HEK293 (cell line): ENCODE results near the gene MTARC2.

Experiments
- CTCF ChIA-PET: fragments of 350-600 bp; formaldehyde crosslinking; extraction: SDS; loops from one replicate; lab custom pipeline; 2021; ENCODE audit warnings: antibody characterized with exemption; lab: Yijun Ruan, JAX
- POLR2A ChIA-PET: fragments of 300-600 bp; formaldehyde crosslinking; extraction: SDS; loops from one replicate; lab custom pipeline; 2020; ENCODE audit warnings: antibody characterized with exemption, inconsistent platforms; lab: Yijun Ruan, JAX
- H3K27ac ChIP-seq: fragments of 200-500 bp; sonication (Bioruptor generic); 2 replicates; pipeline ENCODE4 v1.5.1; 2014; ENCODE audit warnings: low read depth, low read length, control low read depth, inconsistent platforms; ENCODE audit errors: extremely low read depth
- H3K36me3 ChIP-seq, 2 experiments: fragments of 200-500 bp in 1 of 2; sonication (Bioruptor generic) in 1 of 2; 1 replicate in 1 of 2; 2 replicates in 1 of 2; pipeline ENCODE4 v1.5.1; 2014 to 2017; ENCODE audit warnings: inconsistent platforms in 2 of 2, low read length in 2 of 2; ENCODE audit not compliant: control insufficient read depth in 2 of 2, insufficient read depth in 1 of 2
- H3K4me1 ChIP-seq: fragments of 200-500 bp; sonication (Bioruptor generic); 2 replicates; pipeline ENCODE4 v1.5.1; 2014; ENCODE audit warnings: mild to moderate bottlenecking, low read length, inconsistent platforms; ENCODE audit not compliant: control insufficient read depth, insufficient read depth
- H3K4me3 ChIP-seq: 2 replicates; pipeline ENCODE4 v1.5.1; 2011; ENCODE audit warnings: low read depth, mild to moderate bottlenecking, control low read depth, low read length, moderate library complexity
- H3K9me3 ChIP-seq: fragments of 200-500 bp; sonication (Bioruptor generic); 2 replicates; pipeline ENCODE4 v1.5.1; 2014; ENCODE audit warnings: low read depth, low read length, inconsistent platforms; ENCODE audit not compliant: control insufficient read depth, insufficient read depth
- BCL11B ChIP-seq: fragments of 450-650 bp; formaldehyde crosslinking; IDR thresholded peaks from 2 replicates; pipeline ENCODE4 v1.5.1; 2016; ENCODE audit warnings: low read depth, missing biosample characterization, missing genetic modification characterization
- GLI2 ChIP-seq: fragments of 450-650 bp; formaldehyde crosslinking; IDR thresholded peaks from 2 replicates; pipeline ENCODE4; 2017; ENCODE audit warnings: missing biosample characterization, missing genetic modification characterization, low read depth, borderline replicate concordance
- GLIS2 ChIP-seq: fragments of 450-650 bp; formaldehyde crosslinking; IDR thresholded peaks from 2 replicates; pipeline ENCODE4 v1.5.1; 2016; ENCODE audit warnings: missing biosample characterization, missing genetic modification characterization
- HOXA7 ChIP-seq: sonication (generic); formaldehyde crosslinking; IDR thresholded peaks from 2 replicates; pipeline ENCODE4 v1.8.1; 2022; ENCODE audit warnings: missing genetic modification reagents, borderline replicate concordance
- KLF7 ChIP-seq: fragments of 450-650 bp; formaldehyde crosslinking; IDR thresholded peaks from 2 replicates; pipeline ENCODE4 v1.5.1; 2016; ENCODE audit warnings: missing biosample characterization, missing genetic modification characterization, borderline replicate concordance
- KLF8 ChIP-seq: fragments of 450-650 bp; formaldehyde crosslinking; IDR thresholded peaks from 2 replicates; pipeline ENCODE4 v1.5.1; 2016; ENCODE audit warnings: missing biosample characterization, missing genetic modification characterization
- PRDM4 ChIP-seq: fragments of 450-650 bp; formaldehyde crosslinking; IDR thresholded peaks from 2 replicates; pipeline ENCODE4 v1.5.1; 2017; ENCODE audit warnings: missing biosample characterization, missing genetic modification characterization
- SCRT1 ChIP-seq: fragments of 450-650 bp; formaldehyde crosslinking; IDR thresholded peaks from 2 replicates; pipeline ENCODE4 v1.5.1; 2016; ENCODE audit warnings: missing biosample characterization, missing genetic modification characterization, borderline replicate concordance
- SCRT2 ChIP-seq: fragments of 450-650 bp; formaldehyde crosslinking; IDR thresholded peaks from 2 replicates; pipeline ENCODE4 v1.5.1; 2016; ENCODE audit warnings: missing biosample characterization, missing genetic modification characterization
- TRIM28 ChIP-seq: IDR thresholded peaks from 2 replicates; pipeline ENCODE4 v1.6.1; 2011; ENCODE audit warnings: low read length, control low read depth, borderline replicate concordance
- TSHZ1 ChIP-seq: fragments of 450-650 bp; formaldehyde crosslinking; IDR thresholded peaks from 2 replicates; pipeline ENCODE4 v1.5.1; 2016; ENCODE audit warnings: missing biosample characterization, missing genetic modification characterization, borderline replicate concordance
- ZBTB21 ChIP-seq: fragments of 450-650 bp; formaldehyde crosslinking; IDR thresholded peaks from 2 replicates; pipeline ENCODE4 v1.5.1; 2017; ENCODE audit warnings: missing biosample characterization, missing genetic modification characterization
- ZBTB26 ChIP-seq: fragments of 450-650 bp; formaldehyde crosslinking; optimal IDR thresholded peaks from 2 replicates; pipeline ENCODE3; 2016; ENCODE audit warnings: missing biosample characterization, mild to moderate bottlenecking, missing genetic modification characterization
- ZBTB8A ChIP-seq: fragments of 450-650 bp; formaldehyde crosslinking; IDR thresholded peaks from 2 replicates; pipeline ENCODE4 v1.5.1; 2016; ENCODE audit warnings: missing biosample characterization, missing genetic modification characterization
- ZNF10 ChIP-seq: fragments of 450-650 bp; formaldehyde crosslinking; IDR thresholded peaks from 2 replicates; pipeline ENCODE4 v1.5.1; 2017; ENCODE audit warnings: missing biosample characterization, missing genetic modification characterization
- ZNF174 ChIP-seq: fragments of 450-650 bp; formaldehyde crosslinking; IDR thresholded peaks from 2 replicates; pipeline ENCODE4 v1.5.0; 2017; ENCODE audit warnings: missing biosample characterization, mild to moderate bottlenecking, missing genetic modification characterization
- ZNF211 ChIP-seq: fragments of 450-650 bp; formaldehyde crosslinking; IDR thresholded peaks from 2 replicates; pipeline ENCODE4 v1.5.1; 2016; ENCODE audit warnings: low read depth, missing biosample characterization, missing genetic modification characterization
- ZNF239 ChIP-seq: fragments of 450-650 bp; formaldehyde crosslinking; IDR thresholded peaks from 2 replicates; pipeline ENCODE4 v1.5.1; 2016; ENCODE audit warnings: missing biosample characterization, missing genetic modification characterization
- ZNF302 ChIP-seq: fragments of 450-650 bp; formaldehyde crosslinking; IDR thresholded peaks from 2 replicates; pipeline ENCODE4 v1.5.1; 2016; ENCODE audit warnings: missing biosample characterization, missing genetic modification characterization, low read depth
- ZNF335 ChIP-seq: fragments of 450-650 bp; formaldehyde crosslinking; conservative IDR thresholded peaks from 2 replicates; pipeline ENCODE4 v1.5.1; 2016; ENCODE audit warnings: missing biosample characterization, missing genetic modification characterization
- ZNF404 ChIP-seq: fragments of 450-650 bp; formaldehyde crosslinking; IDR thresholded peaks from 2 replicates; pipeline ENCODE4 v1.5.1; 2017; ENCODE audit warnings: missing biosample characterization, missing genetic modification characterization
- ZNF488 ChIP-seq: fragments of 450-650 bp; formaldehyde crosslinking; IDR thresholded peaks from 2 replicates; pipeline ENCODE4 v1.5.1; 2016; ENCODE audit warnings: missing biosample characterization, missing genetic modification characterization
- ZNF558 ChIP-seq: fragments of 450-650 bp; formaldehyde crosslinking; IDR thresholded peaks from 2 replicates; pipeline ENCODE4 v1.5.1; 2016; ENCODE audit warnings: missing biosample characterization, missing genetic modification characterization
- ZNF596 ChIP-seq: fragments of 450-650 bp; IDR thresholded peaks from 2 replicates; pipeline ENCODE4 v1.5.0; 2018; ENCODE audit warnings: missing biosample characterization, mild to moderate bottlenecking, missing genetic modification characterization, moderate library complexity
- ZNF624 ChIP-seq: fragments of 450-650 bp; formaldehyde crosslinking; IDR thresholded peaks from 2 replicates; pipeline ENCODE4 v1.5.1; 2017; ENCODE audit warnings: missing biosample characterization, missing genetic modification characterization
- ZNF837 ChIP-seq: fragments of 450-650 bp; formaldehyde crosslinking; IDR thresholded peaks from 2 replicates; pipeline ENCODE4 v1.5.1; 2016; ENCODE audit warnings: missing biosample characterization, missing genetic modification characterization

The MTARC2 gene

GRCh38 chr1:220726634-220727033, 21.5 kb upstream of the MTARC2 start:
- Histone ChIP-seq H3K4me1 (no peaks in the 10 kb centered on the region), H3K27ac (no peak overlapping the region), H3K4me3 (no peak overlapping the region), H3K36me3 (no peaks in the 10 kb centered on the region), H3K9me3 (no peaks in the 10 kb centered on the region)
- CTCF ChIA-PET = interaction anchor here (0.7 to 1.4 kb wide), 4 partner anchors 8 to 42 kb away, joined by 3 to 5 read pairs (median 4); no protein-coding TSS in a partner anchor
- POLR2A ChIA-PET = interaction anchor here (1.2 kb wide), 1 partner anchor 22 kb away, joined by 3 read pairs; the partner anchor contains the start of gene MTARC2
- TF ChIP-seq ZNF335 (tag by site-specific recombination) (no peak), ZNF211 (tag by site-specific recombination) (no peak), ZBTB26 (tag by site-specific recombination) (no peak), ZNF404 (no peak), GLI2 (tag by site-specific recombination) (no peak), ZNF837 (tag by site-specific recombination) (no peak), TRIM28 (no peak), ZNF558 (tag by site-specific recombination) (no peak), ZBTB21 (tag by site-specific recombination) (no peak)

- no peaks in the 10 kb centered on the region for H3K9me3 ChIP-seq
- no peak overlapping the region for H3K4me3 ChIP-seq
- CTCF ChIA-PET = interaction anchor here (0.7 to 1.5 kb wide), 3 partner anchors 10 to 198 kb away, joined by 3 to 6 read pairs (median 3); no protein-coding TSS in a partner anchor
- H3K36me3 ChIP-seq = no peaks in the 10 kb centered on the region
- POLR2A ChIA-PET = no interaction called here
- H3K4me1 ChIP-seq = no peaks in the 10 kb centered on the region
- H3K27ac ChIP-seq = no peak overlapping the region
- no peak for TF ChIP-seq KLF7
- TF ChIP-seq PRDM4 (tag by site-specific recombination) = no peak
- no peak for TF ChIP-seq ZNF239 (tag by site-specific recombination)
- TF ChIP-seq ZNF302 (tag by site-specific recombination) = no peak
- TF ChIP-seq BCL11B (tag by site-specific recombination) = no peak
- no peak for TF ChIP-seq ZBTB8A (tag by site-specific recombination)
- TF ChIP-seq ZNF624 (tag by site-specific recombination) = no peak
- TF ChIP-seq TSHZ1 (tag by site-specific recombination) = no peak
- no peak for TF ChIP-seq SCRT2 (tag by site-specific recombination)
- no peak for TF ChIP-seq KLF8 (tag by site-specific recombination)
- no peak for TF ChIP-seq ZNF488 (tag by site-specific recombination)
- no peak for TF ChIP-seq GLIS2 (tag by site-specific recombination)
- no peak for TF ChIP-seq SCRT1 (tag by site-specific recombination)
- no peak for TF ChIP-seq ZNF174 (tag by site-specific recombination)
- no peak for TF ChIP-seq HOXA7 (CRISPR knock-in tag)
- TF ChIP-seq ZNF10 = no peak
- no peak for TF ChIP-seq ZNF596 (tag by site-specific recombination)
Measured at GRCh38 chr1:220727519-220727918, 20.6 kb upstream of the MTARC2 start.
